ENCODE results near the gene FLAD1.

Gene FLAD1

DNA sequence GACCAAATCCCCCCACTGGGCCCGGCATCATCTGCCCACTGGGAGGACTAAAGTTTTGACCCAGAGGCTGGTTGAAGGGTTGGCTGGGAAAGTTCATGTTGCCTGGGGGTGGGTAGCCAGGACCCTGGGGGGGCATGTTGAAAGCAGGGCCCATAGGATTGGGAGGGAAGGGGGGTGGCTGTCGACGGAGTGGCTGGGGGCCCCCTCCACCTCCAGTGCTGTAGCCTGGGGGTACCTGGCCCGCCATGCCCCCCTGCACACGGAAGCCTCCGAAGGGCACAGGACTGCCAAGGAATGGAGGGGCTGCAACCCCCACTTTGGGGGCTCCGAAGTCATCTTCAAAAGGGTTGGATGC is 23.7 kb upstream of the FLAD1 start:
- H3K9me3 Mint-ChIP-seq: no peaks in the 10 kb centered on the region
- H3K27me3 Mint-ChIP-seq: no peaks in the 10 kb centered on the region
- H3K36me3 Mint-ChIP-seq (ENCODE audit: low read depth): peaks cover 22% of the 10 kb centered on the region
- peaks cover 68% of the 10 kb centered on the region for H3K4me1 Mint-ChIP-seq (ENCODE audit: low read depth)
- H3K4me3 Mint-ChIP-seq: peak overlapping the region; percentile 53
- no peak overlapping the region for H3K27ac Mint-ChIP-seq

GRCh38 chr1:154960446-154961136 is 22.6 kb upstream of the FLAD1 start:
- no peaks in the 10 kb centered on the region for H3K9me3 Mint-ChIP-seq
- peak overlapping the region; percentile 92 for H3K4me3 Mint-ChIP-seq
- peaks cover 56% of the 10 kb centered on the region for H3K4me1 Mint-ChIP-seq (ENCODE audit: low read depth)
- no peaks in the 10 kb centered on the region for H3K27me3 Mint-ChIP-seq
- H3K27ac Mint-ChIP-seq: peak overlapping the region; percentile 89
- peaks cover 33% of the 10 kb centered on the region for H3K36me3 Mint-ChIP-seq (ENCODE audit: low read depth)

DNA sequence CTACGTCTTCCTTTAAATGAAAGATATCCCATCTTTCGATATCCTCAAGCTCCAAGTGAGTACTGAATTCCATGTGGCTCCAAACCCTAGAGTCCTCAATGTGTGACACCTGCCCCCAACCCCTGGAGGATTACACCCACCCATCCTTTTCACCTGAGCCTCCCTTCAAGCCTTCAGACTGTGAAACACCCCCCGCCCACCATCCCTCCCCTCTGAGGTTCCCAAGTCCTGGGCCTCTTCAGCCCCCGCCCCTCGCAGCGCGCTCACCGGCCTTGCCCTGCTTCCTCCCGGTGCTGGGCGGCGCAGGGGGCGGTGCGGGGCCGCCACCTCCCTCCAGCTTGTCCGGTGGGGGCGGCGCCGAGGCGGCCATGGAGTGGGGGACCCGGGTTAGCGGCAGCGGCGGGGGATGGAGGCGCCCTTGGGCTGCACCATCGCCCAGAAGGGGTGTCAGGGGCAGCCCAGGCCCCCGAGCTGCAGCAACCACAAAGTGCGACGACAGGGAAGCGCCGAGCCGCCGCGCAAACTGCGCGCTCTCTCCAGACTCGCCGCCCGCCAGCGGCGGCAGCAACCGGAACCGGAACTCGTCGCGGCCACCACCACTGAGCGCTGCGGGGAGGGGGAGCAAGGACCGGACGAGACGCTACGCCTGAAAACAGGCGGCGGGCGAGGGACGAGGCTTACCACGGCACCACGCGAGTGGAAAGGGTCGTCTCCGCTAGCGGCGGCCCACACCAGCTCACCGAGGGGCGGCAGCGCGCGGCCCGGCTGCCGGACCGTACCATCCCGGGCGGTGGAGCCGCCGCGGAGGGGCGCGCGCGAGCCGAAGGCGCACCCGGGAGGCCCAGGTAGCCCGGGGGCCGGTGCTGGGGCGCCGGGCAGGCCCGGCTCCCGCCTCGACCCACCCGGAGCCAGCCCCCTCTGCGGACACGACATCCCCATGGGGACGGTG is 21.7 kb upstream of the FLAD1 start, which contains the start of gene PYGO2:
TSS of gene PYGO2 (minus strand) at position 576 of the 949 bp plus-strand sequence. CDS start at position 370, 206 bp downstream.
- peaks cover 35% of the 10 kb centered on the region for H3K36me3 Mint-ChIP-seq (ENCODE audit: low read depth)
- H3K27me3 Mint-ChIP-seq: no peaks in the 10 kb centered on the region
- H3K4me1 Mint-ChIP-seq (ENCODE audit: low read depth): peaks cover 47% of the 10 kb centered on the region
- no peaks in the 10 kb centered on the region for H3K9me3 Mint-ChIP-seq
- H3K4me3 Mint-ChIP-seq: peak within 1 kb of the TSS; percentile 92
- H3K27ac Mint-ChIP-seq: peak within 1 kb of the TSS; percentile 93

DNA sequence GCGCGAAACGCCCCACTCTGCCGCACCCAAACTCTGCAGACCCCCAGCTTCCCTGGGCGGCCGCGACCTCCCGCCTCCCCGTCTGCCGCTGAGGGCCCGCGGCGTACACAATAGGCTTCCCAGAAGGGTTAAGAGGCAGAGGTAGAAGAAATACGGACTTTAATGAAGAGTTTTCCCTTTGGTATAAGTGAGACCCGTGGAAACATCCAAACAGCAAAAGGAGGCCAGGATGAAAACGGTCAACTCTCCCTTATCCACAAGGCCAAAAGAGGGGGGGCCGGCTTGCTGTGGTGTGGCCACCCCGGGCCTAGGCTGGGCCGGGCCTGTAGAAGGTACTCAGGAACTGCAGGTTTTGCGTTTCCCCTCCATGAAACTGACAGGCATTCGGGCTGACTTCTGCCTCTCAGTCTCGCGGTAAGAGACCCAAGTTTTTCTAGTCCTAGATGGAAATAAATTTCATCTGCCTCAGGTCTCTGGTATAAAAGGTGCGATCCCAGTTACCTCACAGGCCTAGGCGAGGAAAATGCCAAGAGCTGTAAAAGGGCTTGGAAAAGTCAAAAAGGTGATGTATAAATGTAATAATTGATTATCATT is 20.9 kb upstream of the FLAD1 start:
- H3K27ac Mint-ChIP-seq: peak overlapping the region; percentile 93
- H3K9me3 Mint-ChIP-seq: no peaks in the 10 kb centered on the region
- H3K4me1 Mint-ChIP-seq (ENCODE audit: low read depth): peaks cover 41% of the 10 kb centered on the region
- peaks cover 35% of the 10 kb centered on the region for H3K36me3 Mint-ChIP-seq (ENCODE audit: low read depth)
- peak overlapping the region; percentile 91 for H3K4me3 Mint-ChIP-seq
- no peaks in the 10 kb centered on the region for H3K27me3 Mint-ChIP-seq

DNA sequence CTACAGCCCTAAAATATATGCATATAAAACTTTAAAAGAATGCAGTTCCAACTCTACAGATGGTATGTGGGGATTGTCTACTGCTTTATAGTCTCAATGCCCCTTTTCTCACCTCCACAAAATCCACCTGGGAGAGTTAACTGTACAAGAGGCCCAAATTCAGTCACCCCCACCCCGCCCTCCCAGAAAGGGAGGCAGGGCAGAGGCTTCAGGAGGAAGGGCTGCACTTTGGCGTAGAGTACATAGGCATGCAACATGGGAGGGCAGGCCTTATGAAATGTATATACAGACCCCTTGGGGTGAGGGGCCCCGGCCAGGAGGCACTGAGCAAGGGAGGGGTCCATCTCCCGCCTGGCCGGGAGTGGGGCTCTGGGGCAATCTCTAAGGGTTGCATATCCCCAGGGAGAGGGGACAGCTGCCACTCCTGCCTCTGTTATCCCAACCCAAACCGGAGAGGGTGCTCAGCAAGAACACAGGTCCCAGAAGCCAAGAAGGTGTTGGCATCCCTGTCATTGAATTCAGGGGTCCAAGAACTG is 20.3 kb upstream of the FLAD1 start:
- H3K36me3 Mint-ChIP-seq (ENCODE audit: low read depth): peaks cover 35% of the 10 kb centered on the region
- H3K9me3 Mint-ChIP-seq: no peaks in the 10 kb centered on the region
- H3K4me3 Mint-ChIP-seq: peak overlapping the region; percentile 91
- H3K27ac Mint-ChIP-seq: peak overlapping the region; percentile 93
- H3K27me3 Mint-ChIP-seq: no peaks in the 10 kb centered on the region
- peaks cover 36% of the 10 kb centered on the region for H3K4me1 Mint-ChIP-seq (ENCODE audit: low read depth)

- Mint-ChIP-seq H3K27me3 (no peaks in the 10 kb centered on the region), H3K4me1 (ENCODE audit: low read depth) (peaks cover 30% of the 10 kb centered on the region), H3K27ac (peak overlapping the region; percentile 60), H3K4me3 (no peak overlapping the region), H3K36me3 (ENCODE audit: low read depth) (peaks cover 37% of the 10 kb centered on the region), H3K9me3 (no peaks in the 10 kb centered on the region)
Measured at GRCh38 chr1:154963643-154964042, 19.5 kb upstream of the FLAD1 start.

GRCh38 chr1:154964359-154964758 is 18.8 kb upstream of the FLAD1 start:
- Mint-ChIP-seq H3K4me3 (no peak overlapping the region), H3K36me3 (ENCODE audit: low read depth) (peaks cover 38% of the 10 kb centered on the region), H3K9me3 (no peaks in the 10 kb centered on the region), H3K27me3 (no peaks in the 10 kb centered on the region), H3K27ac (peak overlapping the region; percentile 60), H3K4me1 (ENCODE audit: low read depth) (peaks cover 32% of the 10 kb centered on the region)

GRCh38 chr1:154966111-154966510 is 17.0 kb upstream of the FLAD1 start:
- Mint-ChIP-seq H3K27me3 (no peaks in the 10 kb centered on the region), H3K4me1 (ENCODE audit: low read depth) (peaks cover 31% of the 10 kb centered on the region), H3K4me3 (no peak overlapping the region), H3K9me3 (no peaks in the 10 kb centered on the region), H3K27ac (no peak overlapping the region), H3K36me3 (ENCODE audit: low read depth) (peaks cover 40% of the 10 kb centered on the region)

- H3K9me3 Mint-ChIP-seq: no peaks in the 10 kb centered on the region
- peaks cover 40% of the 10 kb centered on the region for H3K4me1 Mint-ChIP-seq (ENCODE audit: low read depth)
- H3K4me3 Mint-ChIP-seq: no peak overlapping the region
- H3K27ac Mint-ChIP-seq: no peak overlapping the region
- H3K36me3 Mint-ChIP-seq (ENCODE audit: low read depth): peaks cover 45% of the 10 kb centered on the region
- H3K27me3 Mint-ChIP-seq: no peaks in the 10 kb centered on the region
Measured at GRCh38 chr1:154967331-154967950, 15.7 kb upstream of the FLAD1 start.

DNA sequence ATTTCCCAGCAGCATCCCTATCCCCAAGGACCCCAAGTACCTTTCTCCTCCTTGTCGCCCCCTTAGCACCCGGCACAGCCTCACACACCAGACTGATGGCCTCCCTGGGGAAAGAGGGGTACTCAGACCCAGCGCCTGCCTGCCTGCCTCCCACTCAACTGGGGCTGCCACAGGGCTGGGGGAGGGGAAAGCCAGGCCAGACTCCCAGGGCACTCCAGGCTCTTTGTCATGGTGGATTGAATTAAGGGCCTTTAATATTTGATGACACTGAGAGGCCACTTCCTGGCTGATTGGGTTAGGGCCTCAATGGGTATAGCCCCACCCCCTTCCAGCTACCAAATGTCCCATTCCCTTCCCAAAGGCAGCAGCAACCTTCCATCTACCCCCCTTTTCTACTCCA is 14.4 kb upstream of the FLAD1 start:
- Mint-ChIP-seq H3K4me1 (ENCODE audit: low read depth) (peaks cover 34% of the 10 kb centered on the region), H3K4me3 (no peak overlapping the region), H3K9me3 (no peaks in the 10 kb centered on the region), H3K36me3 (ENCODE audit: low read depth) (peaks cover 35% of the 10 kb centered on the region), H3K27me3 (no peaks in the 10 kb centered on the region), H3K27ac (peak overlapping the region; percentile 54)

DNA sequence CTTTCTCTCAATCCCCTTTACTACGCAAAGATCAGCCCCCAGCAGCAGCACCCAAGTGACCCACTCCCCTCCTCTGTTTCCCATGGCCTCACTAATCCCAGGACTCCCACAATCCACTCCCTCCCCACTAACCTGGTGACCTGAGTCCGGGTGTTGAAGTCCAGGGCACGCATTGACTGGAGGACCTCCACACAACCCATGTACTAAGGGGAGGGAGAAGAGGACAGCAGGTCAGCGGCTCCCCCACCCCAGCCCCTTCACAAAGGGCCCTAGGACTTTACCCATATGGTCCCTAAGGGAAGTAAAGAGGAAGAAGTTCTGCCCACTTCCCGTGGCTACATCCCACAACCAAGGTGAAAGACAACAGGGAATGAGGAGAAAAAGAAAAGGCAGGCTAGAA is 13.9 kb upstream of the FLAD1 start:
- Mint-ChIP-seq H3K4me3 (no peak overlapping the region), H3K4me1 (ENCODE audit: low read depth) (peaks cover 31% of the 10 kb centered on the region), H3K27ac (peak overlapping the region; percentile 54), H3K36me3 (ENCODE audit: low read depth) (peaks cover 32% of the 10 kb centered on the region), H3K9me3 (no peaks in the 10 kb centered on the region), H3K27me3 (no peaks in the 10 kb centered on the region)

- H3K27ac Mint-ChIP-seq: peak overlapping the region; percentile 32
- H3K9me3 Mint-ChIP-seq: no peaks in the 10 kb centered on the region
- H3K4me1 Mint-ChIP-seq (ENCODE audit: low read depth): peaks cover 31% of the 10 kb centered on the region
- H3K4me3 Mint-ChIP-seq: no peak overlapping the region
- no peaks in the 10 kb centered on the region for H3K27me3 Mint-ChIP-seq
- H3K36me3 Mint-ChIP-seq (ENCODE audit: low read depth): peaks cover 27% of the 10 kb centered on the region
Measured at GRCh38 chr1:154969860-154970452, 13.2 kb upstream of the FLAD1 start.

- Mint-ChIP-seq H3K9me3 (no peaks in the 10 kb centered on the region), H3K27ac (peak within 1 kb of the TSS; percentile 90), H3K27me3 (no peaks in the 10 kb centered on the region), H3K36me3 (ENCODE audit: low read depth) (peaks cover 19% of the 10 kb centered on the region), H3K4me3 (peak within 1 kb of the TSS; percentile 33), H3K4me1 (ENCODE audit: low read depth) (peaks cover 31% of the 10 kb centered on the region)
Measured at GRCh38 chr1:154970631-154971340, 12.4 kb upstream of the FLAD1 start, which contains the start of gene SHC1. SHC1 (minus strand) TSS chr1:154970747; CDS start chr1:154970526, 221 bp downstream.
